ENCODE data around the gene CTTN. TPM values are rescaled to one million over a fixed set of nuclear protein-coding genes. Genes with fewer than 3 reads are reported as not detected.

CTTN gene
- total and polyA plus RNA-seq, 2 of the 13 experiments (the other 11 are each of a cell fraction or from before 2014, with no cell fraction given): 84.4 to 114 TPM

DNA sequence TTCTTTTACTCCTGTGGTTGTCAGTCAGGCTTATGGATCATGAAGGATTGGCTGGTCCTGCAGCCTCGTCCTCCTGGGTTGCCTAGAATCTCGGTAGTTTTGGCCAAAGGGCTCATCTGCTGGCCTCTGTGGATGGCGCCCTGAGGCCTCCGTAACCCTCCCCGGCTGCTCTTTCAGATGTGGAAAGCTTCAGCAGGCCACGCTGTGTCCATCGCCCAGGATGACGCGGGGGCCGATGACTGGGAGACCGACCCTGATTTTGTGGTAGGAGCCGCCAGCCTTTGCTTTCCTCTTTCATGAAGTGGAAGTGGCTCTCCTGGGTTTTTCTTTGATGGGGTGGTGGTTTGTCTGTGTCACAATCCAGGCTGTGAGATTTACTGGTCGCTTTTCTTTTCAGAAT lies 8.8 kb downstream of the CTTN start:
- DNase-seq (ENCODE audit: low spot score) (no peak), ATAC-seq (no peak), FAIRE-seq (no peak)
- Histone ChIP-seq H3K9ac (ENCODE audit: insufficient read depth, low read depth, low read length) (no peak overlapping the region), H4K20me1 (ENCODE audit: insufficient read depth, low read length) (peaks cover 32% of the 10 kb centered on the region), H3K27ac (ENCODE audit: extremely low read length, insufficient read depth, low read length) (no peak overlapping the region), H3K9me3 (ENCODE audit: low read length) (no peaks in the 10 kb centered on the region), H2AFZ (ENCODE audit: low read length) (no peak overlapping the region), H3K27me3 (ENCODE audit: control insufficient read depth in 1 of 2, insufficient read depth in 2 of 2, low read length in 2 of 2) (no peaks in the 10 kb centered on the region), H3K4me2 (ENCODE audit: low read depth, low read length) (no peak overlapping the region), H3K4me3 (replicated peaks in 1 of 3; ENCODE audit: insufficient read depth in 1 of 3, low read depth in 2 of 3, low read length in 3 of 3) (no peak overlapping the region), H3K79me2 (ENCODE audit: insufficient read depth, low read length) (peaks cover 30% of the 10 kb centered on the region), H3K4me1 (ENCODE audit: insufficient read depth, low read length) (peaks cover 12% of the 10 kb centered on the region), H3K36me3 (replicated peaks in 1 of 2; ENCODE audit: control insufficient read depth in 1 of 2, insufficient read depth in 2 of 2, low read length in 2 of 2) (peaks cover 42 to 70% of the 10 kb centered on the region in 2 experiments)
- no TSS peak for BruUV-seq (replicated peaks)
- in situ Hi-C loops (cut with HindIII; ENCODE audit: extremely low pct_ligation_motif_present, low pct_unique_long_range_greater_than_20kb): no loop called here
- 98% methylated on average over 13 of the region's 13 CpGs for WGBS (ENCODE audit: low lambda C conversion rate)
- ChIA-PET CTCF (ENCODE audit: low intra/inter-chr PET ratio, low total read pairs) (no interaction called here), POLR2A (no interaction called here)
- intact Hi-C loops (cut with micrococcal nuclease; ENCODE audit: unreplicated experiment): no loop called here
- TF ChIP-seq ZNF256 (CRISPR knock-in tag; conservative IDR thresholded peaks at IDR 0.05): no peak
- TF ChIP-seq, protein P1, sequence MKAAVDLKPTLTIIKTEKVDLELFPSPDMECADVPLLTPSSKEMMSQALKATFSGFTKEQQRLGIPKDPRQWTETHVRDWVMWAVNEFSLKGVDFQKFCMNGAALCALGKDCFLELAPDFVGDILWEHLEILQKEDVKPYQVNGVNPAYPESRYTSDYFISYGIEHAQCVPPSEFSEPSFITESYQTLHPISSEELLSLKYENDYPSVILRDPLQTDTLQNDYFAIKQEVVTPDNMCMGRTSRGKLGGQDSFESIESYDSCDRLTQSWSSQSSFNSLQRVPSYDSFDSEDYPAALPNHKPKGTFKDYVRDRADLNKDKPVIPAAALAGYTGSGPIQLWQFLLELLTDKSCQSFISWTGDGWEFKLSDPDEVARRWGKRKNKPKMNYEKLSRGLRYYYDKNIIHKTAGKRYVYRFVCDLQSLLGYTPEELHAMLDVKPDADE (CRISPR knock-in tag; IDR thresholded peaks at IDR 0.05): no peak
- TF ChIP-seq, protein P2, sequence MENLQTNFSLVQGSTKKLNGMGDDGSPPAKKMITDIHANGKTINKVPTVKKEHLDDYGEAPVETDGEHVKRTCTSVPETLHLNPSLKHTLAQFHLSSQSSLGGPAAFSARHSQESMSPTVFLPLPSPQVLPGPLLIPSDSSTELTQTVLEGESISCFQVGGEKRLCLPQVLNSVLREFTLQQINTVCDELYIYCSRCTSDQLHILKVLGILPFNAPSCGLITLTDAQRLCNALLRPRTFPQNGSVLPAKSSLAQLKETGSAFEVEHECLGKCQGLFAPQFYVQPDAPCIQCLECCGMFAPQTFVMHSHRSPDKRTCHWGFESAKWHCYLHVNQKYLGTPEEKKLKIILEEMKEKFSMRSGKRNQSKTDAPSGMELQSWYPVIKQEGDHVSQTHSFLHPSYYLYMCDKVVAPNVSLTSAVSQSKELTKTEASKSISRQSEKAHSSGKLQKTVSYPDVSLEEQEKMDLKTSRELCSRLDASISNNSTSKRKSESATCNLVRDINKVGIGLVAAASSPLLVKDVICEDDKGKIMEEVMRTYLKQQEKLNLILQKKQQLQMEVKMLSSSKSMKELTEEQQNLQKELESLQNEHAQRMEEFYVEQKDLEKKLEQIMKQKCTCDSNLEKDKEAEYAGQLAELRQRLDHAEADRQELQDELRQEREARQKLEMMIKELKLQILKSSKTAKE (CRISPR knock-in tag; IDR thresholded peaks at IDR 0.05; ENCODE audit: borderline replicate concordance): no peak
- no peak for TF ChIP-seq ZNF343 (CRISPR knock-in tag; IDR thresholded peaks at IDR 0.05)
- no peak for TF ChIP-seq ZKSCAN8 (CRISPR knock-in tag; IDR thresholded peaks at IDR 0.05; ENCODE audit: borderline replicate concordance)
- TF ChIP-seq, protein P3, sequence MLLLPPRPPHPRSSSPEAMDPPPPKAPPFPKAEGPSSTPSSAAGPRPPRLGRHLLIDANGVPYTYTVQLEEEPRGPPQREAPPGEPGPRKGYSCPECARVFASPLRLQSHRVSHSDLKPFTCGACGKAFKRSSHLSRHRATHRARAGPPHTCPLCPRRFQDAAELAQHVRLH (CRISPR knock-in tag; IDR thresholded peaks at IDR 0.05; ENCODE audit: borderline replicate concordance, low read depth): no peak
- TF ChIP-seq ELF4 (CRISPR knock-in tag; IDR thresholded peaks at IDR 0.05; ENCODE audit: borderline replicate concordance): no peak
- TF ChIP-seq, protein P4, sequence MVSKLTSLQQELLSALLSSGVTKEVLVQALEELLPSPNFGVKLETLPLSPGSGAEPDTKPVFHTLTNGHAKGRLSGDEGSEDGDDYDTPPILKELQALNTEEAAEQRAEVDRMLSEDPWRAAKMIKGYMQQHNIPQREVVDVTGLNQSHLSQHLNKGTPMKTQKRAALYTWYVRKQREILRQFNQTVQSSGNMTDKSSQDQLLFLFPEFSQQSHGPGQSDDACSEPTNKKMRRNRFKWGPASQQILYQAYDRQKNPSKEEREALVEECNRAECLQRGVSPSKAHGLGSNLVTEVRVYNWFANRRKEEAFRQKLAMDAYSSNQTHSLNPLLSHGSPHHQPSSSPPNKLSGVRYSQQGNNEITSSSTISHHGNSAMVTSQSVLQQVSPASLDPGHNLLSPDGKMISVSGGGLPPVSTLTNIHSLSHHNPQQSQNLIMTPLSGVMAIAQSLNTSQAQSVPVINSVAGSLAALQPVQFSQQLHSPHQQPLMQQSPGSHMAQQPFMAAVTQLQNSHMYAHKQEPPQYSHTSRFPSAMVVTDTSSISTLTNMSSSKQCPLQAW (CRISPR knock-in tag; IDR thresholded peaks at IDR 0.05): no peak
- TF ChIP-seq, protein P5, sequence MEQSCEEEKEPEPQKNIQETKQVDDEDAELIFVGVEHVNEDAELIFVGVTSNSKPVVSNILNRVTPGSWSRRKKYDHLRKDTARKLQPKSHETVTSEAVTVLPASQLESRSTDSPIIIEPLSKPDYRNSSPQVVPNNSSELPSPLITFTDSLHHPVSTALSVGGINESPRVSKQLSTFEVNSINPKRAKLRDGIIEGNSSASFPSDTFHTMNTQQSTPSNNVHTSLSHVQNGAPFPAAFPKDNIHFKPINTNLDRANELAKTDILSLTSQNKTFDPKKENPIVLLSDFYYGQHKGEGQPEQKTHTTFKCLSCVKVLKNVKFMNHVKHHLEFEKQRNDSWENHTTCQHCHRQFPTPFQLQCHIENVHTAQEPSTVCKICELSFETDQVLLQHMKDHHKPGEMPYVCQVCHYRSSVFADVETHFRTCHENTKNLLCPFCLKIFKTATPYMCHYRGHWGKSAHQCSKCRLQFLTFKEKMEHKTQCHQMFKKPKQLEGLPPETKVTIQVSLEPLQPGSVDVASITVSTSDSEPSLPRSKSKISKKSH (CRISPR knock-in tag; IDR thresholded peaks at IDR 0.05; ENCODE audit: borderline replicate concordance): no peak
- TF ChIP-seq MAFG (CRISPR knock-in tag; IDR thresholded peaks at IDR 0.05): no peak
- no peak for TF ChIP-seq RFX1 (IDR thresholded peaks at IDR 0.05)
- no peak for TF ChIP-seq SRSF1 (optimal IDR thresholded peaks at IDR 0.05; ENCODE audit: low read depth, low read length)
- no peak for TF ChIP-seq PLRG1 (conservative IDR thresholded peaks at IDR 0.05)
- no peak for TF ChIP-seq FLYWCH1 (CRISPR knock-in tag; IDR thresholded peaks at IDR 0.05)
- no peak for TF ChIP-seq FOXC1 (CRISPR knock-in tag; IDR thresholded peaks at IDR 0.05; ENCODE audit: borderline replicate concordance)
- TF ChIP-seq CHCHD3 (CRISPR knock-in tag; IDR thresholded peaks at IDR 0.05): no peak

Data from HepG2 (cell line).